Activated naive CD8-positive, alpha-beta T cell treated with anti-CD3 and anti-CD28 coated beads, Interleukin-2, amount 50 U/mL, for 24 hours (primary cell): ENCODE measurements around the gene NRXN3.

Experiments
- ATAC-seq: fragments of 150-1000 bp; cut with Tn5 transposase; one replicate; pipeline ENCODE4 v1.10.0; 2021
- DNase-seq: peaks from one replicate; pipeline ENCODE4 v3.0.0; 2021
- H3K27ac Mint-ChIP-seq: one replicate; pipeline ENCODE4 v1.8.0; 2021; ENCODE audit warnings: mild to moderate bottlenecking, mixed read lengths
- H3K27me3 Mint-ChIP-seq: one replicate; pipeline ENCODE4 v1.8.0; 2021; ENCODE audit warnings: mixed read lengths
- H3K36me3 Mint-ChIP-seq: one replicate; pipeline ENCODE4 v1.8.0; 2021; ENCODE audit warnings: low read depth, mixed read lengths
- H3K4me1 Mint-ChIP-seq: one replicate; pipeline ENCODE4 v1.8.0; 2021; ENCODE audit warnings: mixed read lengths
- H3K4me3 Mint-ChIP-seq: one replicate; pipeline ENCODE4 v1.8.0; 2021; ENCODE audit warnings: mild to moderate bottlenecking, moderate library complexity, mixed read lengths
- H3K9me3 Mint-ChIP-seq: one replicate; pipeline ENCODE4 v1.8.0; 2021; ENCODE audit warnings: mixed read lengths

Gene NRXN3

DNA sequence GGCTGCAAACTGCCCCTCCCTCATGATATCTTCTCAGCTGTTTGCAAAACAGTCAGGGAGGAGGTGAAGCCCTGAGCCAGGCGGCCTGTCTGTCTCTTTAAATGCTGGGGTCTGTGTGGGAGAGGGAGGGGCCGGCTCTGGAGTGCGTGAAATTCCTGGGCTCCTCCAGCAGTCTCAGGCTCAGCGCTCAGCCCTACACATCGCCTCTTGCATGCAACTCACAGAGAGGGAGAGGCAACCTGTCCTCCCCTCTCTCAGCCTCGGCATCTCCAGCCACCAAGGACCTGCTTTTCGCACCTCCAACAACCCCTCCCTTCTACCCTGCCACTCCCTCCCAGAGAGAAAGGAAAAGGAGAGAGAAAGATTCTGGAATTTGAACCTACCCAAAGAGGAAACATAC, at the start of gene NRXN3:
Gene NRXN3, plus strand, starts transcription at position 171 of the 400 bp plus-strand sequence. CDS start 72,721 bp downstream, outside the sequence.
- Mint-ChIP-seq H3K9me3 (no peaks in the 10 kb centered on the region), H3K4me3 (no peak within 1 kb of the TSS), H3K27me3 (peaks cover 24% of the 10 kb centered on the region), H3K27ac (no peak within 1 kb of the TSS), H3K36me3 (no peaks in the 10 kb centered on the region), H3K4me1 (no peaks in the 10 kb centered on the region)
- no peak for DNase-seq
- no peak for ATAC-seq

DNA sequence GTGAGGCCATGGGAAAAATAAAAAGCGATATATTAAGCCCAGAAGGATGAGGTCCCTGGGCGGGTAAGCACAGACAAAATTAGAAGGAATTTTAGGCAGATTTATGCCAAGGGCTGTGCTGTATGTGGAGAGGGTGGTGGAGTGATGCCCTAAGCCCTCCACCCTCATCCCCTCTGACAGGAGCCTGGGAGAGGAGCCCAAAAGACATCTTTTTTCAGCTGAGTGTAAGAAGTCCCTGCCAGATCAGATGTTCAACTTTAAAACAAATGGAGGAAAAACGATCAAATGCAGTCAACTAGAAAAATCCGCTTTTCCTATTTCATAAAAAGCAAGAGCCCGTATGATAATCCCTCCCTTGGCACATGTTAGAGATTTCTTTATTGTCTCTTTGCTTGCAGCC, 47.7 kb upstream of the NRXN3 start:
- no peak for ATAC-seq
- Mint-ChIP-seq H3K4me1 (no peaks in the 10 kb centered on the region), H3K9me3 (no peaks in the 10 kb centered on the region), H3K27ac (no peak overlapping the region), H3K27me3 (peaks cover 4% of the 10 kb centered on the region), H3K36me3 (no peaks in the 10 kb centered on the region), H3K4me3 (no peak overlapping the region)
- DNase-seq: no peak

DNA sequence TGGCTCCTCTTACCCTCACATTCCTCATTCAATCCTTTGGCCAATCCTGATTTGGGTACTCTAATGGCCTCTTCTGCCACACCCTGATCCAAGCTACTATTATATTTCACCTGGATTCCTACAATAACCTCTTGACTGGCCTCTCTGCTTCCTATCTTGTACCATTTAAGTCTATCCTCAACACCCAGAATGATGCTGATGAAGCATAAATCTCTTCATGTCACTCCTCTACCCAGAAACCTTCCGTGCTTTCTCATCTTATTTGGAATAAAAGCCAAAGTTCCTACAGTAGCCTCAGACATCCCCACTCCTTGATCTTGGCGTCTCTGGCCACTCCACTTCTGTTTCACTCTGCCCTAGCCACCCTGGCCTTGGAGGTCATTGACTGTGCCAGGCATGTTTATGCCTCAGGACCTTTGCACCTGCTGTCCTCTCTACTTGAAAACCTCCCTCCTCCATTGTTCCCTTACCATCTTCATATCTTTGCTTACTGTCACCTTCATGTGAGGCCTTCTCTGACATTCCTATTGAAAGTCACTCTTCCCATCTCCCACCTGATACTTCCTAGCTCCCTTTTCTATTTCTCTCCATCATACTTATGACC, 46.4 kb upstream of the NRXN3 start:
- no peaks in the 10 kb centered on the region for H3K9me3 Mint-ChIP-seq
- ATAC-seq: no peak
- H3K4me3 Mint-ChIP-seq: no peak overlapping the region
- peaks cover 4% of the 10 kb centered on the region for H3K27me3 Mint-ChIP-seq
- DNase-seq: no peak
- no peaks in the 10 kb centered on the region for H3K4me1 Mint-ChIP-seq
- H3K36me3 Mint-ChIP-seq: no peaks in the 10 kb centered on the region
- no peak overlapping the region for H3K27ac Mint-ChIP-seq

DNA sequence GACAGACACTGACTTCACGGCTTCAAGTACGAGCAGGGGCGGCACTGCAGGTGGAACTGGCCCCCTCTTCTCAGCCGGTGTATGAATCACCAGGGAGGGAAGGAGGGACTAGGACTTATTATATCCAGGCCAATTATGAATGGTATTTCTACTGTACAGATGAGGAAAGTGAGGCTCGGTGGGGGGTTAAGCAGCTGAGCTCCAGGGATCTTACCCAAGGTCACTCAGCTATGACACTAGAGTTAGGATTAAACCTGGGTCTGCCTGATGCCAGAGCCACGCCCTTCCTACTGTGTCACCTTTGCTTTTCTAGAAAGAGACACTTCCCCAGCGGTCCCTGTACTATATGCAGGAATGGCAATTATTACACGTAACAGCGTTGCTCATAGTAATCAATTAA, 42.2 kb upstream of the NRXN3 start:
- H3K27ac Mint-ChIP-seq: no peak overlapping the region
- no peak for DNase-seq
- H3K4me3 Mint-ChIP-seq: no peak overlapping the region
- H3K36me3 Mint-ChIP-seq: no peaks in the 10 kb centered on the region
- H3K4me1 Mint-ChIP-seq: no peaks in the 10 kb centered on the region
- peaks cover 6% of the 10 kb centered on the region for H3K27me3 Mint-ChIP-seq
- no peak for ATAC-seq
- H3K9me3 Mint-ChIP-seq: no peaks in the 10 kb centered on the region

DNA sequence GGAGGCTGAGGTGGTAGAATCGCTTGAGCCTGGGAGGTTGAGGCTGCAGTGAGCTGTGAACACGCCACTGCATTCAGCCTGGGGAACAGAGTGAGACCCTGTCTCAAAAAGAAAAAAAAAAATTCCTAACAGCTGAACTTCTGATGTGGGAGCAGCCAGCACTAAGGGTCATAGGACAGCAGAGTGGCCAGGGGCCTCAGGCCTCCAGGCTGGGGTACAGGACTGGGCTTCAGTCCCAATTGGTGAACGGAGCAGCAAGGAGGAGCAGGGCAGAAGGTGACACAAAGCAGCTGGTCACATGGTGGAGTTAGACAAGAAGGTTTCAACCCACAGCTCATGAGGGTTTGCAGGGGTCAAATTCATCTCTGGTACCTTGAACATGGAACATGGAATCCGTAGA, 40.8 kb upstream of the NRXN3 start:
- no peak for ATAC-seq
- Mint-ChIP-seq H3K4me3 (no peak overlapping the region), H3K9me3 (no peaks in the 10 kb centered on the region), H3K4me1 (no peaks in the 10 kb centered on the region), H3K27ac (no peak overlapping the region), H3K27me3 (peaks cover 6% of the 10 kb centered on the region), H3K36me3 (no peaks in the 10 kb centered on the region)
- DNase-seq: no peak

DNA sequence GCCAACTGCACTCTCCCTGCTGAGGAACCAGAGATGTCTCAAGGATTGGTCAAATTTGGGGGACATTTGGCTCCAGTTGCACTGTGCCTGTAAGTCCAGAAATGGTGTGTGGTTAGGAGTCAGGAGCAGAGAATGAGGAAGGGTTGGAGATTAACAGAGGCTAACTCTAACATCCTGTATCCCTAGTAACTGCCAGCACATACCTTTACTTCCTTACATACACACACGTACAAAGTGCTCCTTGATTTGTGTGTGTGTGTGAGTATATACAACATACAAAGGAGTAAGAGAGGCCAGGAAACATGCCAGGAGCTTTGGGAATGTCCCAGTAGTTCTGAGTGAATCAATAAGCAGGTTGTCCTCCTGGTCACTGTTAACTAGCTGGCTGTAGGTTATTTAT, 39.8 kb upstream of the NRXN3 start:
- no peak for ATAC-seq
- H3K27ac Mint-ChIP-seq: no peak overlapping the region
- no peaks in the 10 kb centered on the region for H3K36me3 Mint-ChIP-seq
- no peaks in the 10 kb centered on the region for H3K4me1 Mint-ChIP-seq
- no peaks in the 10 kb centered on the region for H3K9me3 Mint-ChIP-seq
- no peak overlapping the region for H3K4me3 Mint-ChIP-seq
- no peak for DNase-seq
- H3K27me3 Mint-ChIP-seq: peaks cover 6% of the 10 kb centered on the region

DNA sequence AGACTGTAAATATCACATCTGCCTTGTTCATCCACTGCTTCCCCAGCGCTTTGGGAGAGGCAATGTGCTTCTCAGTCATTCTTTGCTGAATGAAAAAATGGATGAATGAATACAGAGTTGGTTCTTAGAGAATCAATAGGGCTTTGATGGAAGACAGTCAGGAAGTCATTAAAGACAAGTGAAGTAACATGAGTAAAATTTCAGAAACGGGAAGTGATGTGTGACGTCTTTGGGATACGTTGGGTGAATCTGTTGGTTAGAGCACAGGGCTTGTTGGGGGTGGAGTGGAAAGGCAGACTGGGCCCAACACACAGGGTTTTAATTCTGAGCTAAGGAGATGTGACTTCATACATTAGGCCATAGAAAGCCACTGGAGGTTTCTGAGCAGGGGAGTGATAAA, 39.0 kb upstream of the NRXN3 start:
- no peak for DNase-seq
- no peak overlapping the region for H3K4me3 Mint-ChIP-seq
- no peaks in the 10 kb centered on the region for H3K36me3 Mint-ChIP-seq
- no peak overlapping the region for H3K27ac Mint-ChIP-seq
- H3K4me1 Mint-ChIP-seq: no peaks in the 10 kb centered on the region
- no peaks in the 10 kb centered on the region for H3K9me3 Mint-ChIP-seq
- no peak for ATAC-seq
- peaks cover 6% of the 10 kb centered on the region for H3K27me3 Mint-ChIP-seq

DNA sequence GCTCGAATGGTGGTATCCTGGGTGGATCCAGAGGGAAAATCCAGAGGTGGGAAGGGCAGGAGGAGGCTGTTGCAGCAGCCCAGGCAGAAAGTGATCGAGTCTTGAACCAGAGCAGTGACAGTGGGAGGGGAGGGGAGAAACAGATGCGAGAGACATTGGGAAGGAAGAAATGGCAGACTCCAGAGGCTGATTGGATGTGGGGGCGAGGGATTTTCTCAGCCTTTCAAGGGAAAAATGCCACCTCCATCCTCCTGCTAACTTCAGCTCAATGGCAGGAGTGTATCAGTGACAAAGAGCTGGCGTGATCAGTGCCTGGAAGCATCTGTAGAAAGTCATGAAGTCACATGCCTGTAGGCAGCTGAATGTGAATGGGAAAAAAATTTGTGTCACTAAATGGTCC, 38.6 kb upstream of the NRXN3 start:
- no peak for ATAC-seq
- H3K27ac Mint-ChIP-seq: no peak overlapping the region
- no peaks in the 10 kb centered on the region for H3K36me3 Mint-ChIP-seq
- peaks cover 6% of the 10 kb centered on the region for H3K27me3 Mint-ChIP-seq
- H3K9me3 Mint-ChIP-seq: no peaks in the 10 kb centered on the region
- H3K4me1 Mint-ChIP-seq: no peaks in the 10 kb centered on the region
- no peak for DNase-seq
- no peak overlapping the region for H3K4me3 Mint-ChIP-seq

DNA sequence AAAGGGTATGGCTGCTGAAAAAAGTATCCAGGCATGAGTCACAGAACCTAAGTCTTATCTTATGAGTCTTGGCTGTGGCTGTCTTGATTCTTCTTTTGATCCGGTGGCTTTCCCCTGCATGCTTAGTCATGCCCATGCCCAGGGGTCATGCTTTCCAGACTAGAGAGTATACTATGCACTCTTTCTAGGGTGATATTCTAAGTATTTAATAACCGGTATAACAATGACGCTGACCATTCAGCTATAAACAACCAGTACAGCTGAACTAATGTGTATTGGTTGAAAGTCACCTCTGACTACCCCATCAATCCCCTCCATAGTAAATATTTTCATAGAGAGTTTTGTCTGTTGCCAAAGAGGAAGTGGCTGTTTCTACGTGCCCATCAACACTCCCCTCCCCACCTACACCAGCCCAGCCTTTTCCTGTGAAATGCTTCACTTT, 34.7 kb upstream of the NRXN3 start:
- no peaks in the 10 kb centered on the region for H3K9me3 Mint-ChIP-seq
- H3K4me1 Mint-ChIP-seq: no peaks in the 10 kb centered on the region
- no peak for DNase-seq
- peak; percentile 89 for ATAC-seq
- H3K36me3 Mint-ChIP-seq: no peaks in the 10 kb centered on the region
- H3K27me3 Mint-ChIP-seq: peaks cover 2% of the 10 kb centered on the region
- H3K27ac Mint-ChIP-seq: no peak overlapping the region
- no peak overlapping the region for H3K4me3 Mint-ChIP-seq

DNA sequence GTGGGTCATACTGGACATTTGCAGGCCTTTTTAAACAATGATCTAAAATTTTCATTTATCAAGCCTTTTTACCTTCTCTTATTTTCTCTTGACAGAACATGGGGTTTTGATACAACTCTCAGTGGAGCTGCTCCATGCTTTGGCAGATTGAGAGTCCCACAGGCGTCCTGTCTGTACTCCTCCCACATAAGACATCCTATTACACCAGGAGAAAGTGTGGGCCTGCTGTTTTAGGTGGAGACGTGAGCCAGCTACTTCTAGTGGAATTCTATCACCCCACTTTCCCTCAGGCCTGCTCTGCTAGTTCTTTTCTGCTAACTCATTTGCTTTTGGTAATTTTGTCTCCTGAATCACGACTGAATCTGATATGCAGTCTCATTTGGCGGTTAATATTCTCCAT, 33.5 kb upstream of the NRXN3 start:
- ATAC-seq (no peak), DNase-seq (no peak)
- peaks cover 2% of the 10 kb centered on the region for H3K27me3 Mint-ChIP-seq
- no peaks in the 10 kb centered on the region for H3K36me3 Mint-ChIP-seq
- no peak overlapping the region for H3K27ac Mint-ChIP-seq
- no peaks in the 10 kb centered on the region for H3K4me1 Mint-ChIP-seq
- no peak overlapping the region for H3K4me3 Mint-ChIP-seq
- H3K9me3 Mint-ChIP-seq: no peaks in the 10 kb centered on the region

DNA sequence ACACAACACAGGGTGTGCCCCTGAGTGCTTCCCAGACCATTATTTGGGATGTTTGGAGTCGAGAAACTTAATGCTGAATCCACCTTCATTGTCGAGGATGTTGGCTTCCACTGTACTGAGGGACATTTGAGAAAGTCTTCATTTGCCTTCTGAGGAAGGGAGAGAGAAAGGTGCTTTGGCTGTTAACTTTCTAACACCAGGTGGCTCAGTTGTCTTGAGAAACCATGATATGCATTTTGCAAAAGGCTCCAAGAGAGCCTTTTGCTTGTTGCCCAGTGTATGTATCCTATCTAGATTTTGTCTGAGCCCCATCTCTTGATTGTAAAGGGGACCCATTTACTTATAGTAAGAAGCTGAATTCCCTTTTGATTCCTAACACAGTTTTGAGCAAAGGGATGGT, 28.6 kb upstream of the NRXN3 start:
- peaks cover 3% of the 10 kb centered on the region for H3K9me3 Mint-ChIP-seq
- H3K27me3 Mint-ChIP-seq: peaks cover 2% of the 10 kb centered on the region
- DNase-seq: no peak
- no peak overlapping the region for H3K27ac Mint-ChIP-seq
- H3K36me3 Mint-ChIP-seq: no peaks in the 10 kb centered on the region
- no peak for ATAC-seq
- H3K4me1 Mint-ChIP-seq: no peaks in the 10 kb centered on the region
- H3K4me3 Mint-ChIP-seq: no peak overlapping the region

DNA sequence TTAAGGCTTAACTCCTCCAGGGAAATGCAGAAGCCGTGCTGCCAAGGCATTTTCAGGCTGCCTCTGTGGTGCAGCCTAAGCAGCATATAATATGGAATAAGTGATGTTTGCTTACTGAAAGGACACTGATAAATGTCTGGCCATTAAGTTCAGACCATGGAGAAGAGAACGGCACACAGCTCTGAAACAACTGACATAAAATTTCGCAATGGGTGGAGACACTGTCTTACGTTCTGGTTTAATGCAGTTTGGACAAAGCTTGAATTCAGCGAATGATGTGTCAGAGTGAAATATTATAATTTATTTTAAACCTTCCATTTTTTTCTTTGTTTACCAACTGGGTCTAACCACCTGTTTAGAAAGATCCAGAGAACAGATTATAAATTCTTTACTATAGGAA, 27.2 kb upstream of the NRXN3 start:
- ATAC-seq: no peak
- H3K9me3 Mint-ChIP-seq: peaks cover 3% of the 10 kb centered on the region
- no peak overlapping the region for H3K4me3 Mint-ChIP-seq
- H3K4me1 Mint-ChIP-seq: no peaks in the 10 kb centered on the region
- H3K36me3 Mint-ChIP-seq: no peaks in the 10 kb centered on the region
- H3K27ac Mint-ChIP-seq: no peak overlapping the region
- peaks cover 2% of the 10 kb centered on the region for H3K27me3 Mint-ChIP-seq
- no peak for DNase-seq

DNA sequence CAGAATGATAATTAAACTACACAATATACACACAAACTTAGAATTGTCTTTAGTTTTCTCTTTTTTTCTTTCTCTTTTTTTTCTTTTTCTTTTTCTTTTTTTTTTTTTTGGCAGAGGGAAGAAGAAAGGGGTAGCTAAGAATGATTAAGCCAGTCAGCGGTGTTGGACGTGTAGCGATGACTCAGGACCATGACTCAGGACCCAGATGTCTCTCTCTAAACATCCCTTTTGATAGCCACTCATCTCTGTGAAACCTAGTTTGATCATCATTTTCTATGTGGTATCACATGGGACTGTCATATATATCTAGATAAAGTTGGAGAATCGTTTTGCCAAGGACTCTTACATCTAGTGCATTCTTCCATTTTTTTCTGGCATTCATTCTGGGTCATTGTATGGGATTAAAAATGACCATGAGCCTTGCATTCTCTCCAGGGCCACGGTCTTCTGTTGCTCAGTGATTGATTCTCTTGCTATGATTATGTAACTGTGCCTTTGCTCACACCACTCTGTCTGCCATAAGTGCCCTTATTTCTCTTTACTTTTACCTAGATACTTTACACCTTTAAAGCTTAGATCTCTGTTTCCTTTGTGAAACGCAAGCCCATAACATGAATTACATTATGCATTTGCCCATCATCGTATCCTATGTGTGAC, 26.6 kb upstream of the NRXN3 start:
- Mint-ChIP-seq H3K27me3 (peaks cover 2% of the 10 kb centered on the region), H3K4me1 (no peaks in the 10 kb centered on the region), H3K27ac (no peak overlapping the region), H3K9me3 (peaks cover 3% of the 10 kb centered on the region), H3K4me3 (no peak overlapping the region), H3K36me3 (no peaks in the 10 kb centered on the region)
- ATAC-seq: no peak
- no peak for DNase-seq

DNA sequence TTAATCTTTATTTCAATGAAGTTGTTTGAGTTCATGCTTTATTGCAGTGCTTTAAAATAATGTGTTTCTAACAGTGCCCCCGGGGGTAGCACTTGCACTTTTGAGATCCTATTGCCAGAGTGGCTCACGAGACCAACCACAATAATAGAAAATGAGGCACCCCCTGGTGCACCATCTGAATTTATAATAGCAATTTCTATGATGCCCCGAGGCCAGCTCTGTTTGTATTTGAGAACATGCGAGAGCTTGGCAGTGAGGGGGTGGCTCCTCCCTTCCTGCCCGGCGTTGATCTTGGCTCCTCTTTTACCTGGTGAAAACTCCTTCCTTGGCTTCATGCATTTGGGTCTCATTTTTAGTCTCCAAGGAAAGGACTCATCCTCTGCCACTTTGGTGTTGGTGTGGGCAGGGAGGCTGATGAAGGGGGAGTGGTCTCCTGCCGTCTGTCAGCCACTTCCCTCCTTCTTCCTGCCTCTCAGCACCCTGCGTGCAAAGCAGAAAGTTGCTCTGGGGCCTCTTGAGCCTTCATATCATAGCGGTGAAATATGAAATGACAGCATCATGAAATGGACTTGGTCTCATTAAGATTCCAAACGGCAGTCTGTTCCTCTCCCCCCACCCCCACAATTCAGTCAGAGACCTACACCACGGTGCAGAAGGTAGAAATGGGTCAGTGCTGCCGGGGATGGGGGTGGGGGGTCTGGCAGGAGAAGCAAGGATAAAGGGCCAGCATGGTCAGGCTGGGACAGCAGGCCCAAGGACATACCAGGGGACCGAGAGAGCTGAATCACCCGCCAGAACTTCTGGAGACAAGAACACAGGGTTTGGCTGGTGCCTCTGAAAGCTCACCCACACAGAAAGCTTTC, 17.7 kb upstream of the NRXN3 start:
- ATAC-seq: no peak
- DNase-seq: no peak
- Mint-ChIP-seq H3K4me3 (no peak overlapping the region), H3K9me3 (no peaks in the 10 kb centered on the region), H3K4me1 (no peaks in the 10 kb centered on the region), H3K36me3 (no peaks in the 10 kb centered on the region), H3K27ac (no peak overlapping the region), H3K27me3 (peaks cover 7% of the 10 kb centered on the region)

DNA sequence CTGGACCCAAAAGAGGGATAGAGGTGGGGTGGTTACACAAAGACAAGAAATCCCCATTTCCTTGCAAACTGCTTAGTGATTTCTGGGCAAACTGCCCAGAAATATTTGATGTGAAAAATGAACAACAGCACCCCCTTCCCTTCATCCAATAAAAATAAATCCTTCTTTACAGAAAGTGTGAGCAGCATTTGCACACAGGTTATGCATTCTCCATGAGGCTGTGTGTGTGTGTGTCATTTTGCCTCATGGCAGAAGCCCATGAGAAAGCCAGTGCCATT, 17.2 kb upstream of the NRXN3 start:
- no peak overlapping the region for H3K4me3 Mint-ChIP-seq
- ATAC-seq (no peak), DNase-seq (no peak)
- H3K27me3 Mint-ChIP-seq: peaks cover 7% of the 10 kb centered on the region
- no peaks in the 10 kb centered on the region for H3K36me3 Mint-ChIP-seq
- no peaks in the 10 kb centered on the region for H3K9me3 Mint-ChIP-seq
- H3K4me1 Mint-ChIP-seq: no peaks in the 10 kb centered on the region
- H3K27ac Mint-ChIP-seq: no peak overlapping the region
